SK-N-SH treated with all-trans-retinoic acid at 6 μM for 48 hours (cell line): ENCODE results near the gene ZNF444.

ENCODE experiments used
- GLIS3 ChIP-seq: fragments of 250-450 bp; sonication (Bioruptor Pico); IDR thresholded peaks from 2 replicates; pipeline ENCODE4 v1.5.0; 2020; ENCODE audit warnings: mild to moderate bottlenecking, moderate library complexity
- ISL1 ChIP-seq: fragments of 250-450 bp; sonication (Bioruptor Pico); IDR thresholded peaks from 2 replicates; pipeline ENCODE4 v2.1.2; 2022; ENCODE audit warnings: mild to moderate bottlenecking, moderate library complexity
- PATZ1 ChIP-seq: fragments of 250-450 bp; sonication (Bioruptor Pico); IDR thresholded peaks from 2 replicates; pipeline ENCODE4 v1.8.0; 2020; ENCODE audit warnings: mild to moderate bottlenecking, moderate library complexity, borderline replicate concordance
- POU6F1 ChIP-seq: fragments of 250-450 bp; sonication (Bioruptor Pico); IDR thresholded peaks from 2 replicates; pipeline ENCODE4 v1.8.0; 2021; ENCODE audit warnings: low read depth, mild to moderate bottlenecking, moderate library complexity, borderline replicate concordance
- PPARA ChIP-seq: fragments of 250-450 bp; sonication (Bioruptor Pico); IDR thresholded peaks from 2 replicates; pipeline ENCODE4 v1.5.0; 2020; ENCODE audit warnings: mild to moderate bottlenecking, borderline replicate concordance
- RARB ChIP-seq: fragments of 250-450 bp; sonication (Bioruptor Pico); IDR thresholded peaks from 2 replicates; pipeline ENCODE4 v1.8.0; 2021; ENCODE audit warnings: mild to moderate bottlenecking, moderate library complexity
- TOX ChIP-seq: fragments of 250-450 bp; sonication (Bioruptor Pico); IDR thresholded peaks from 2 replicates; pipeline ENCODE4 v1.8.0; 2021; ENCODE audit warnings: mild to moderate bottlenecking, moderate library complexity, borderline replicate concordance
- ZFP30 ChIP-seq: fragments of 450-650 bp; formaldehyde crosslinking; IDR thresholded peaks from 2 replicates; pipeline ENCODE4 v1.5.0; 2022; ENCODE audit warnings: mild to moderate bottlenecking, moderate library complexity
- ZNF565 ChIP-seq: fragments of 450-650 bp; formaldehyde crosslinking; conservative IDR thresholded peaks from 2 replicates; pipeline ENCODE4 v1.5.0; 2020; ENCODE audit warnings: low read depth, mild to moderate bottlenecking, moderate library complexity

GRCh38 chr19:56144831-56145230, 3.7 kb downstream of the ZNF444 start:
- TF ChIP-seq PPARA (CRISPR knock-in tag) (no peak), PATZ1 (CRISPR knock-in tag) (no peak), POU6F1 (CRISPR knock-in tag) (no peak), GLIS3 (CRISPR knock-in tag) (no peak), ZNF565 (CRISPR knock-in tag) (no peak), TOX (CRISPR knock-in tag) (no peak), RARB (CRISPR knock-in tag) (no peak), ISL1 (CRISPR knock-in tag) (no peak), ZFP30 (CRISPR knock-in tag) (no peak)
